Liver (tissue), 9 donors: Measurements from ENCODE around the gene PTPRD. TPM values are rescaled to one million over a fixed set of nuclear protein-coding genes. Genes with fewer than 3 reads are reported as not detected.

ENCODE experiments used
- DNase-seq: peaks from one replicate; pipeline ENCODE4 v3.0.0-alpha.2; 2017; ENCODE audit warnings: low spot score
- H3K27ac ChIP-seq, 2 donors: one replicate each; pipeline ENCODE4 v1.7.0; 2013; ENCODE audit warnings: inconsistent platforms in 2 of 2, low read length in 2 of 2, control low read depth in 1 of 2, low read depth in 1 of 2, mild to moderate bottlenecking in 1 of 2
- H3K27me3 ChIP-seq, 4 donors: one replicate each; pipeline versions ENCODE4 v1.6.1 to v1.7.0; 2013; ENCODE audit warnings: low read length in 3 of 4, inconsistent platforms in 1 of 4, mild to moderate bottlenecking in 1 of 4, moderate library complexity in 1 of 4; ENCODE audit not compliant: control insufficient read depth in 4 of 4, insufficient read depth in 4 of 4
- H3K36me3 ChIP-seq, 4 donors: one replicate each; pipeline versions ENCODE4 v1.6.1 to v1.7.0; 2013; ENCODE audit warnings: low read length in 3 of 4, mild to moderate bottlenecking in 3 of 4, low read depth in 1 of 4, moderate library complexity in 1 of 4; ENCODE audit not compliant: control insufficient read depth in 4 of 4, insufficient read depth in 3 of 4
- H3K4me1 ChIP-seq, 4 donors: one replicate each; pipeline versions ENCODE4 v1.6.1 to v1.7.0; 2013; ENCODE audit warnings: low read length in 3 of 4, mild to moderate bottlenecking in 3 of 4, moderate library complexity in 1 of 4; ENCODE audit not compliant: control insufficient read depth in 4 of 4, insufficient read depth in 4 of 4
- H3K4me3 ChIP-seq, 3 donors: one replicate each; pipeline versions ENCODE4 v1.6.1 to v1.7.0; 2013; ENCODE audit warnings: low read length in 3 of 3, control low read depth in 1 of 3, low read depth in 1 of 3, mild to moderate bottlenecking in 1 of 3
- H3K9ac ChIP-seq, 2 donors: one replicate each; pipeline ENCODE4 v1.7.0; 2013; ENCODE audit warnings: low read length in 2 of 2, mild to moderate bottlenecking in 2 of 2, moderate library complexity in 2 of 2, control low read depth in 1 of 2, low read depth in 1 of 2
- H3K9me3 ChIP-seq, 4 donors: one replicate each; pipeline versions ENCODE4 v1.6.1 to v1.7.0; 2013; ENCODE audit warnings: low read length in 3 of 4; ENCODE audit not compliant: control insufficient read depth in 4 of 4
- ATF3 ChIP-seq: IDR thresholded peaks from 2 replicates; pipeline ENCODE4 v1.6.1; 2016; ENCODE audit warnings: antibody characterized with exemption
- CTCF ChIP-seq: fragments of 150-350 bp; IDR thresholded peaks from 2 replicates; pipeline ENCODE4 v1.5.1; 2017; ENCODE audit warnings: improper control_type of control experiment, low read depth, low read length; ENCODE audit not compliant: missing input control
- EGR1 ChIP-seq, 2 donors: IDR thresholded peaks; 2 replicates each; pipeline ENCODE4 v1.6.1; 2016 to 2018; ENCODE audit warnings: antibody characterized with exemption in 2 of 2, low read depth in 2 of 2
- HNF4A ChIP-seq, 2 donors: conservative IDR thresholded peaks; 2 replicates each; pipeline ENCODE4 v1.6.1; 2016; ENCODE audit warnings: antibody characterized with exemption in 2 of 2, mild to moderate bottlenecking in 2 of 2
- NR2F2 ChIP-seq: IDR thresholded peaks from 2 replicates; pipeline ENCODE4 v1.6.1; 2016; ENCODE audit warnings: antibody characterized with exemption
- RAD21 ChIP-seq, 2 donors: IDR thresholded peaks; 2 replicates each; pipeline ENCODE4 v1.6.1; 2016; ENCODE audit warnings: antibody characterized with exemption in 2 of 2, mild to moderate bottlenecking in 2 of 2
- REST ChIP-seq: IDR thresholded peaks from 2 replicates; pipeline ENCODE4 v1.6.1; 2016; ENCODE audit warnings: antibody characterized with exemption, mild to moderate bottlenecking
- RXRA ChIP-seq, 2 donors: IDR thresholded peaks; 2 replicates each; pipeline ENCODE4 v1.6.1; 2017 to 2018; ENCODE audit warnings: antibody characterized with exemption in 2 of 2, mild to moderate bottlenecking in 1 of 2
- ZBTB33 ChIP-seq: IDR thresholded peaks from 2 replicates; pipeline ENCODE4 v1.6.1; 2016; ENCODE audit warnings: antibody characterized with exemption
- polyA plus RNA-seq, 2 donors: library from polyadenylated mRNA; stranded (reverse) in 1 of 2; unstranded in 1 of 2; fragments of 200-250 nt in 1 of 2; fragments of >200 nt in 1 of 2; fragmentation: Nextera tagmentation in 1 of 2; extraction: Ambion mirVana in 1 of 2; gene quantifications; one replicate each; pipeline versions ENCODE4 v1.2.1 to v1.2.3, GENCODE V29; 2013 to 2015
- total RNA-seq, 2 donors: library from RNA; depleted of rRNA; stranded (reverse); fragments of >200 nt; gene quantifications; one replicate each; pipeline ENCODE4 v1.2.3, GENCODE V29; 2014
- donor health status: healthy.
- donor health status: healthy.
- donor health status: healthy.
- donor health status: healthy.
- donor health status: healthy.

PTPRD gene
- total and polyA plus RNA-seq, 4 donors: 0.78 to 34.2 (median 4.7) TPM

- H3K4me1 ChIP-seq: peaks cover 0 to 1% (median 0%) of the 10 kb centered on the region in 4 donors
- DNase-seq: no peak
- no peaks in the 10 kb centered on the region for H3K27me3 ChIP-seq
- H3K36me3 ChIP-seq: no peaks in the 10 kb centered on the region
- no peaks in the 10 kb centered on the region for H3K9me3 ChIP-seq
- no peak overlapping the region for H3K27ac ChIP-seq
- no peak overlapping the region for H3K9ac ChIP-seq
- H3K4me3 ChIP-seq: no peak overlapping the region
- TF ChIP-seq RAD21 (IDR thresholded peaks at IDR 0.05): no peak
- TF ChIP-seq HNF4A (conservative IDR thresholded peaks at IDR 0.05): no peak
- TF ChIP-seq ZBTB33: no peak
- TF ChIP-seq NR2F2: no peak
- no peak for TF ChIP-seq REST
These were observed 1813.2 kb downstream of the PTPRD start for GRCh38 chr9:8799615-8800014.

- Histone ChIP-seq H3K27me3 (no peaks in the 10 kb centered on the region), H3K9me3 (no peaks in the 10 kb centered on the region), H3K27ac (no peak overlapping the region), H3K4me3 (no peak overlapping the region), H3K36me3 (no peaks in the 10 kb centered on the region), H3K4me1 (peaks cover 0 to 1% (median 0%) of the 10 kb centered on the region in 4 donors), H3K9ac (no peak overlapping the region)
- TF ChIP-seq EGR1 (IDR thresholded peaks at IDR 0.05; ENCODE audit: low read depth in 2 of 2) (no peak), CTCF (no peak), ZBTB33 (no peak), RXRA (IDR thresholded peaks at IDR 0.05) (no peak), ATF3 (no peak)
- DNase-seq: no peak
These were observed 1813.6 kb downstream of the PTPRD start for GRCh38 chr9:8799206-8799605.
